Prostate gland (tissue), 1 donor: ENCODE data around the gene DDRGK1.

ENCODE experiments used
- POLR2A ChIP-seq: fragments of 450-650 bp; IDR thresholded peaks from one replicate; pipeline ENCODE4 v1.6.1; 2016; ENCODE audit warnings: antibody characterized with exemption, mild to moderate bottlenecking
- POLR2AphosphoS5 ChIP-seq: sonication (generic); formaldehyde crosslinking; IDR thresholded peaks from one replicate; pipeline ENCODE4 v1.6.1; 2017; ENCODE audit warnings: antibody characterized with exemption

DNA sequence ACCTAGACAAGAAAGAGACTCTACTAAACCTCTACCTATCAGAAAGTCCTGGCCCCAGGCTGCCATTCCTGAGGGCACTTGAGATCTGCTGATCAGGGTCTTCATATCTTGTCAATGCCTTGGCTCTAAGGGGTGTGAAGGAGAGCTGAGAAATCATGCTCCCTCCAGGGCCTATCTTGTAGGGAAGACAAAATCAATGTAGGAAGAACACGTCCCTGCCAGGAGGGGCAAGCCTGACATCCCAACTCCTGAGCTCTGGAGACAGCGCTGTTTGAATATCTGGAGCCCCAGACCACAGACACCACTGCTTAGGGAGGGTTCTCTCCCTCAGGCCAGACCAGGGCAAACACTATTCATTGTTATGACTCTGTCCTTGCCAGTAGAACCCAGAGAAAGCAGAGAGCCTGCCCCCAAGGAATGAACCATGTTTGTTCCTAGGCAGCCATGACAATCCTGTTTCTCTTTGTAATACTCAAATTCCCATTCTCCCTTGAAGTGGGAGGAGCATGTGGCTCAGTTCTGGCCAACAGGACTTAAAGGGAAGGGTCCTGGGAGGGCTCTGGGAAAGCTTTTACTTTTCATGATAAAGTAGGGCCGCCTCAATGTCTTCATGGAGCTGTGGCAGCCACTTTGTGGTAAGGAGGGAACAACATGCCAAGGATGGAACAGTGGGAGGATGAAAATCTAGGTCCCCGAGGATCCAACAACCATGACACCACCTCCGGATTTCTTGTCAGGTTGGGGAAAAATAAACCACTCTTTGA is 43.0 kb downstream of the DDRGK1 start:
- TF ChIP-seq POLR2AphosphoS5 (no peak), POLR2A (no peak)
